ENCODE data around the gene KLRC1. TPM values are rescaled to one million over a fixed set of nuclear protein-coding genes. Genes with fewer than 3 reads are reported as not detected.

Gene KLRC1
- total RNA-seq, 1 donor from 2014 or later = not detected

DNA sequence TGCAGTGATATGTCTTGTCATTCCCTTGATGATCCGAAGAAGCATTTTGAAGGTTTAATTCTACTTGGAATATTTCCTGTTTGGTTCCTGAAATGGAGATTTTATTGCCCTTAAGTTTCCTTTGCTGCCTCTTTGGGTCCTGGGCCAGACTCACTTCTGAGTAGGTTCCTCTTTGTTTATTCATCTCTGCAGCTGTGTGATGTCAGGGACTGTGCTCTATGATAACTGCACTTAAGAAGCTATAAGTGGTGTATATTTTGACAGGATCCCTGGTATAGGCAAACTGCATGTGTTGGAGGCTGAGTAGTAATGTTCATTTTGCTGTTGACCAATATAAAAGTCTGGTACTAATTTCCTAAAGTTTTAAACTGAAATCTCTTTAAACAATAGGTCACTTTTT lies 43.8 kb downstream of the KLRC1 start, which contains the start of gene KLRC4:
TSS of gene KLRC4 (minus strand) at position 366 of the 400 bp plus-strand sequence. CDS start at position 184, 182 bp downstream.
- Mint-ChIP-seq H3K4me1 (peaks cover 5% of the 10 kb centered on the region), H3K36me3 (no peaks in the 10 kb centered on the region), H3K9me3 (peaks cover 4% of the 10 kb centered on the region), H3K4me3 (no peak within 1 kb of the TSS), H3K27me3 (ENCODE audit: low read depth) (no peaks in the 10 kb centered on the region), H3K27ac (no peak within 1 kb of the TSS)
- TF ChIP-seq, protein P1, sequence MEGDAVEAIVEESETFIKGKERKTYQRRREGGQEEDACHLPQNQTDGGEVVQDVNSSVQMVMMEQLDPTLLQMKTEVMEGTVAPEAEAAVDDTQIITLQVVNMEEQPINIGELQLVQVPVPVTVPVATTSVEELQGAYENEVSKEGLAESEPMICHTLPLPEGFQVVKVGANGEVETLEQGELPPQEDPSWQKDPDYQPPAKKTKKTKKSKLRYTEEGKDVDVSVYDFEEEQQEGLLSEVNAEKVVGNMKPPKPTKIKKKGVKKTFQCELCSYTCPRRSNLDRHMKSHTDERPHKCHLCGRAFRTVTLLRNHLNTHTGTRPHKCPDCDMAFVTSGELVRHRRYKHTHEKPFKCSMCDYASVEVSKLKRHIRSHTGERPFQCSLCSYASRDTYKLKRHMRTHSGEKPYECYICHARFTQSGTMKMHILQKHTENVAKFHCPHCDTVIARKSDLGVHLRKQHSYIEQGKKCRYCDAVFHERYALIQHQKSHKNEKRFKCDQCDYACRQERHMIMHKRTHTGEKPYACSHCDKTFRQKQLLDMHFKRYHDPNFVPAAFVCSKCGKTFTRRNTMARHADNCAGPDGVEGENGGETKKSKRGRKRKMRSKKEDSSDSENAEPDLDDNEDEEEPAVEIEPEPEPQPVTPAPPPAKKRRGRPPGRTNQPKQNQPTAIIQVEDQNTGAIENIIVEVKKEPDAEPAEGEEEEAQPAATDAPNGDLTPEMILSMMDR (IDR thresholded peaks at IDR 0.05; ENCODE audit: unreplicated experiment) = no peak
- no peak for DNase-seq (ENCODE audit: low spot score in 2 of 2, unreplicated experiment in 2 of 2)

DNA sequence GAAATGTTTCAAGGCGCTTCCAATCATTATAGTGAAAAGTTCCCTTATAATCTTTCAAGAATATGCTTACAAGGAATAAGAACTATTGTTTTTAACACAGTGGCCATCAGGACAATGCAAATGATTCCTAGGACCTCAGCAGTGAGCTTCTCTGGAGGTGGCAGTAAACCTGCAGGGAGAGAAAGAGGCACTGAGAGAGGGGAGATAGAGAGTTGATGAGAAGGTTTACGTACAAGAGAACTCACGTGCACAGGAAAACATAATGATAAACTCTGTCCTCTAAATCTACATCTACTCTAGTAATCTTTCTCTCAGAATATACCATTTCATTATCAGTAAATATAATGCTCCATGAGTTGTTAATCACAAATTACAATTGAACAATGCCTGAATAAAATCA lies 44.3 kb downstream of the KLRC1 start:
- H3K27me3 Mint-ChIP-seq (ENCODE audit: low read depth) = no peaks in the 10 kb centered on the region
- peaks cover 4% of the 10 kb centered on the region for H3K9me3 Mint-ChIP-seq
- no peak for DNase-seq (ENCODE audit: low spot score in 2 of 2, unreplicated experiment in 2 of 2)
- H3K27ac Mint-ChIP-seq = no peak overlapping the region
- peaks cover 5% of the 10 kb centered on the region for H3K4me1 Mint-ChIP-seq
- TF ChIP-seq, protein P1 (IDR thresholded peaks at IDR 0.05; ENCODE audit: unreplicated experiment) = no peak
- no peaks in the 10 kb centered on the region for H3K36me3 Mint-ChIP-seq
- no peak overlapping the region for H3K4me3 Mint-ChIP-seq

DNA sequence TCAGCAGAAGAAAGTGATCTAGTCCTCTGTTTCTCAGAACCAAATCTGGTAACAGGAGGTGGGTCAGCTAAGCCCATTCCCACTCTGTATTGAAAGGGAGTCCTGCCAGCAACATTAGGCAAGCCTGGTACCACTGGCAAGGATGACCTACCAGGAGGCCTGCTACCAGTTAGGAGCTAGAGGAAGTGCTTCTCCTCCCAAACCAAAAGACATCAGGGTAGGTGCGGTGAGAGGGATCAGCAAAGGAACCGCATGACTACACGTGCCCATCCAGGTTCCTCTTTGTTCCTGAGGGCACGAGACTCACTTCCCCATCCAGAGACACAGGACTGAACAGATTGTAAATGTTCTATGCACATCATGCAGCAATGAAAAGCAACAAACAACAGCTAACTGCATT lies 46.5 kb downstream of the KLRC1 start:
- Mint-ChIP-seq H3K36me3 (no peaks in the 10 kb centered on the region), H3K27me3 (ENCODE audit: low read depth) (no peaks in the 10 kb centered on the region), H3K4me1 (peaks cover 5% of the 10 kb centered on the region), H3K4me3 (no peak overlapping the region), H3K27ac (no peak overlapping the region), H3K9me3 (peaks cover 4% of the 10 kb centered on the region)
- TF ChIP-seq, protein P1 (IDR thresholded peaks at IDR 0.05; ENCODE audit: unreplicated experiment) = no peak
- DNase-seq (ENCODE audit: low spot score in 2 of 2, unreplicated experiment in 2 of 2) = no peak

DNA sequence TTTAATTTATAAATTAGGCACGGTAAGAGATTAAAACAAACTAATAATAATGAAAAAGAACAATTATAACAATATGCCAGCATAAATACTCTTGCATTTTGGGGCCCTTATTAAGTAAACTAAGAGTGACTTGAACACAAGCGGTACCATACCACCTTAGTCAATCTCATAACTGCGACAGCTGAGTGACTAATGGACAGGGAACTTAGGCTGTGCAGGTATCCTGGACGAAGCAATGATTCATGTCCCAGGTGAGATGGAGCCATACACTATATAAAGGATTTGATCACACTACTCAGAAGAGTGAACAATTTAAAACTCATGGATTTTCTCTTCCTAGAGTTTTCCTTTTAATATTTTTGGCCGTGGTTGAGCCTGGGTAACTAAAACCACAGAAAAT lies 47.9 kb downstream of the KLRC1 start:
- no peak overlapping the region for H3K27ac Mint-ChIP-seq
- H3K9me3 Mint-ChIP-seq = peaks cover 5% of the 10 kb centered on the region

DNA sequence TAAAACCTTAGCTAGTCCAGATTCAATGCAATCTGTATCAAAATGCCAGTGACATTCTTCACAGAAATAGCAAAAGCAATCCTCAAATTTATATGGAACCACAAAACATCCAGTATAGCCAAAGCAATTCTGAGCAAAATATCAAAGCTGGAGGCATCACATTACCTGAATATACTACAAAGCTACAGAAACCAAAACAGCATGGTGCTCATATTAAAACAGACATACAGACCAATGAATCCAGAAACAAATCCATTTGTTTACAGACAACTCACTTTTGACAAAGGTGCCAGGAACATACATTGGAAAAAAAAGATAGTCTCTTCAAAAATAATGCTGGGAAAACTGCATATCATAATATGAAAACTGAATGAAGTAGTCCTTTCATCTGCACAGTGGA lies 48.4 kb downstream of the KLRC1 start:
- H3K4me1 Mint-ChIP-seq = no peaks in the 10 kb centered on the region
- H3K27ac Mint-ChIP-seq = no peak overlapping the region
- H3K4me3 Mint-ChIP-seq = no peak overlapping the region
- no peak for DNase-seq (ENCODE audit: low spot score in 2 of 2, unreplicated experiment in 2 of 2)
- no peaks in the 10 kb centered on the region for H3K36me3 Mint-ChIP-seq
- no peaks in the 10 kb centered on the region for H3K27me3 Mint-ChIP-seq (ENCODE audit: low read depth)
- TF ChIP-seq, protein P1 (IDR thresholded peaks at IDR 0.05; ENCODE audit: unreplicated experiment) = no peak
- peaks cover 8% of the 10 kb centered on the region for H3K9me3 Mint-ChIP-seq

More for the DNA sequence above, 47.9 kb downstream of the KLRC1 start:
- TF ChIP-seq, protein P1 (IDR thresholded peaks at IDR 0.05; ENCODE audit: unreplicated experiment) = no peak
- DNase-seq (ENCODE audit: low spot score in 2 of 2, unreplicated experiment in 2 of 2) = no peak
- no peak overlapping the region for H3K4me3 Mint-ChIP-seq
- H3K27me3 Mint-ChIP-seq (ENCODE audit: low read depth) = no peaks in the 10 kb centered on the region
- no peaks in the 10 kb centered on the region for H3K36me3 Mint-ChIP-seq
- no peaks in the 10 kb centered on the region for H3K4me1 Mint-ChIP-seq

DNA sequence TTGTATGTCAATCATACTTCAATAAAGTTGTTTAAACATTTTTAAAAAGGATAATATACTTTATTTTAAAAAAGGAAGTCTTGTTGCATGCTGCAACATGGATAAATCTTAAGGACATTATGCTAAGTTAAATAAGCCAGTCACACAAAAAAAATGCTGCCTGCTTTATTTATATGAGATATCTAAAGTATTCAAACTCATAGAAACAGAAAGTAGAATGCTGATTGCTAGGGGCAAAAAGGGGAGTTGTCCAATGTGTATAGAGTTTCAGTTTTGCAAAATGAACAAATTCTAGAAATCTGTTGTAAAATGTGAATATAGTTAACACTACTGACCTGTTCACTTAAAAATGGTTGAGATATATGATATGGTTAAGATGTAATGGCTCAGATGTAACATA lies 52.3 kb downstream of the KLRC1 start:
- peaks cover 8% of the 10 kb centered on the region for H3K9me3 Mint-ChIP-seq
- peaks cover 4% of the 10 kb centered on the region for H3K36me3 Mint-ChIP-seq
- TF ChIP-seq, protein P1 (IDR thresholded peaks at IDR 0.05; ENCODE audit: unreplicated experiment) = no peak
- H3K4me1 Mint-ChIP-seq = peaks cover under 1% of the 10 kb centered on the region
- DNase-seq (ENCODE audit: low spot score in 2 of 2, unreplicated experiment in 2 of 2) = no peak
- H3K4me3 Mint-ChIP-seq = no peak overlapping the region
- no peak overlapping the region for H3K27ac Mint-ChIP-seq
- no peaks in the 10 kb centered on the region for H3K27me3 Mint-ChIP-seq (ENCODE audit: low read depth)
